AG08396 (cell line): ENCODE measurements around the gene FCHSD2.
"Not testable (repeated sequence)": the region's sequence is repeated elsewhere in the genome, so short reads cannot be mapped to it uniquely, and the experiment has no call there.

Experiments
- DNase-seq: peaks from one replicate; pipeline ENCODE4 v3.0.0; 2012; ENCODE audit warnings: low spot score, mixed read lengths

Gene FCHSD2

GRCh38 chr11:73121692-73122091, 20.4 kb downstream of the FCHSD2 start:
- DNase-seq: no peak

DNA sequence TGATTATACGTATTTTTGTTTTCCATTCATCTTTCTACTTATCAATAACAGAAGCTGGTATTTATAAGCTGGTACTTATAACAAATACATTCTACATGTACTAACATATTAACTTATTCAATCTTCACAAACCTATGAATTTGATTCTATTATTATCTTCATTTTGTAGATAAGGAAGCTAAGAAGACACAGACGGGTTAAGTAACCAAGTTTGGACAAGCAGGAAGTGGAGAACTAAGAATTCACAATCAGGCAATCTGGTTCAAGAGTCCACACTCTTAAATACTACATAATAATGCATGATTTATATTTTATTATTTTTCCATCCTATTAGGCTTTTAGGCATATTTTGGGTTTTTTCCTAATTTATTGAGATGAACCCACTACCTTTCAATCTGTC, 25.0 kb downstream of the FCHSD2 start:
- no peak for DNase-seq

DNA sequence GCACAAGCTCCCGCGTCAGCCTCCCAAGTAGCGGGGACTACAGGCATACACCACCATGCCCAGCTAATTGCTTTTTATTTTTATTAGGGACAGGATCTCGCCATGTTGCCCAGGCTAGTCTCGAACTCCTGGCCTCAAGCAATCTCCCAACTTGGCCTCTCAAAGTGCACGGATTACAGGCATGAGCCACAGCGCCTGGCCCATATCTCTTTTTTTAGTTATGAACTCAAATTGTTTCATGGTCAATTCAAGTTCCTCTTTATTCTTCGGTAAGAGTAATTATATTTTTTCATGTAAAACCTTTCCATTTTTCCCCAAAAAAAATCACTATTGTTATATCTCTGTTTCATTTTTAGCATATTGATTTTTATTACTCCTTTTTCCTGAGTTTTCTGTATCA, 25.5 kb downstream of the FCHSD2 start:
- no peak for DNase-seq

- no peak for DNase-seq
Measured at GRCh38 chr11:73114835-73115220, 27.3 kb downstream of the FCHSD2 start.

DNA sequence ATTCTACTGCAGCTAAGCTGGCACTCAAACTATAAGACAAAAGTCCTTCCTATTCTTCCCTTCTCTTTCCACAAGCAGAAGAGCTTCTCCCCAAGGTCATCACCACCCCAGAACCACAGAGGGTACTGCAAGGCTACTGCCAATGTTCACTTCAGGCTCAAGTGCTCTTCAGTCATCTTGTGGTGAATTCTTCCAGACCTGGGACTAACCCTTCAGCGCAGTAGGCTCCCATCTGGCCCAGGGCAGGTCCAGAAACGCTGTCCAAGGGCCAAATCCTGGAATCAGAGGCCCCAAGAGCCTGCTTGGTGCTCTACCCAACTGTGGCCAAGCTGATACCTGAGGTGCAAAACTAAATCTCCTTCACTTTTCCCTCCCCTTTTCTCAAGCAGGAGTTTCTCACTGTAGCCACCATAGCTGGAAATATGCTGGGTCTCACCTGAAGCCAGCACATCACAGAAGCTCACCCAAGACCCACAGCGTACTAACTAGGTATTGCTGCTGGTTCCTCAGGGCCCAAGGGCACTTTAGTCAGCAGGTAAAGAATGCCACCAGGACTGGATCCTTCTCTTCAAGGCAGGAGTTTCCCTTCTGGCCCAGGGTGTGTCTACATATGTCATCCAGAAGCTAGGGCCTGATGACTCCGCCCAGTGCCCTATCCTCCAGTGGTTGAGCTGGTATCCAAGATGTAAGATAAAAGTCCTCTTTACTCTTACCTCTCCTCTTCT, 27.8 kb downstream of the FCHSD2 start:
- no peak for DNase-seq

DNA sequence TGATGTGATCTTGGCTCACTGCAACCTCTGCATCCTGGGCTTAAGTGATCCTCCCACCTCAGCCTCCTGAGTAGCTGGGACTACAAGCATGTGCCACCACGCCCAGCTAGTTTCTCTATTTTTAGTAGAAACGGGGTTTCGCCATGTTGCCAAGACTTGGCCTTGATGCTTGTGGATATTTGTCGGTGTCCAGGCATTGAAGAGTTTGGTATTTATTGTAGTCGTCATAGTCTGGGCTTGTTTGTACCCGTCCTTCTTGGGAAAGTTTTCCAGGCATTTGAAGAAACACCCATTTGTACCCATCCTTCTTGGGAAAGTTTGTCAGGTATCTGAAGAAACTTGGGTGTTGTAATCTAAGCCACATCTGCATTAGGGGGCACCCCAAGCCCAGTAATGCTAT, 28.7 kb downstream of the FCHSD2 start:
- no peak for DNase-seq

DNA sequence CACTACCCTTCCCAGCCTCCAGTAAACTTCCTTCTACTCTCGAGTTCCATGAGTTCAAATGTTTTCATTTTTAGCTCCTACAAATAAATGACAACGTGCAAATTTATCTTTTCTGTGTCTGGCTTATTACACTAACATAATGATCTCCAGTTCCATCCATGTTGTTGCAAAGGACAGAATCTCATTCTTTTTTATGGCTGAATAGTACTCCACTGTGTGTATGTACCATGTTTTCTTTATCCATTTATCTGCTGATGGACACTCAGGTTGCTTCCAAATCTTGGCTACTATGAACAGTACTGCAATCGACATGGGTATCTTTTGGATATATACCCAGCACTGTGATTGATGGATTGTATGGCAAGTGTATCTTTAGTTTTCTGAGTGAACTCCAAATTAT, 34.5 kb downstream of the FCHSD2 start:
- DNase-seq: no peak

DNA sequence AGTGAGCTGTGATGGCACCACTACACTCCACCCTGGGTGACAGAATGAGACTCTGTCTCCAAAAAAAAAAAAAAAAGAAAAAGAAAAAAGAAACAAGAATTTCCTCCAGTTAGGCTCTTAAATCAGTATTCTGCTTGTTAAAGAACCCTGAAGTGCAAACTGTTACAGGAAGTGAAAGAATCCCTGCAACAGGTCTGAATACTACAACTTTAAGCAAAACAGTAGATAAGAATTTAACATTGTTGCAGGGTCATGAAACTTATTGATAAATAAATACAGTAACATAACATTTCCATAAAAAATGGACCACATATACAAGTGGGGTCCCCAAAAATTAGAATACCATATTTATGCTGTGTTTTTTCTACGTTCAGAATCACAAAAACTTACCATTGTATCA, 35.8 kb downstream of the FCHSD2 start:
- DNase-seq: no peak

- DNase-seq: no peak
Measured at GRCh38 chr11:73100578-73100977, 41.5 kb downstream of the FCHSD2 start.

DNA sequence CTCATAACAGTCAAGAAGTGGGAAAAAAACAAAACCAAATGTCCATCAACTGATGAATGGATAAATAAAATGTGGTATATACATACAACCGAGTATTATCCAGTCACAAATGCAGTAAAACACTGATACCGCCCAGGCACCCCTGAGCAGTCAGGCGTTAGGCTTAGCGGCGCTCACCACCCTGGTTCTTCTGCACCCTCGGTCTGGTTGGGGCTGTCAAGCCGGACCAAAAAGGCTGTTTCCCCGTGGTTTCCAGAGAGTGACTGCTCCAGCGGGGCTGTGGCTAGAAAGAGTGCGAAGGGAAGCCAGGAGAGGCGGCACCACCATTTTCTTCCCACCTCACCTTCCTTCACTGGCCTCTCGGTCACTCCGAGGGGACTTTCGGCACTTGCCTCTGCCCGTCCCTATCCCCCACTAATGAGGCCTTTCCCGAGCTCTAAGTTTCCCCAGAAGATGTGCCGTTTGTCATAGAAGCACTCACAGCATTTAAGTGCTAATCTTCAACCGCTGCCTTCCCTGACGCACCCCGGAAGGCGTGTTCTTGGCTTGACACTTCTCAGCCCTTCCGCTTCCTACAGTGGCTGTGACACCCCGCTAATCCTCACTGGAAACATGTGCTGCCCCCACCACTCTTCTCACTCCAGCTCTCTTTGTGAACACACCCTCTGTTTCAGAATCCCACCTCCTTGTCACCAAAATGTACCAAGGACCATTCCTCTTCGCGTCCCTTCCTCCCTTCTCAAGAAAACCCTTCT, 42.4 kb downstream of the FCHSD2 start:
- no peak for DNase-seq

GRCh38 chr11:73095613-73096012, 46.5 kb downstream of the FCHSD2 start:
- no peak for DNase-seq

DNA sequence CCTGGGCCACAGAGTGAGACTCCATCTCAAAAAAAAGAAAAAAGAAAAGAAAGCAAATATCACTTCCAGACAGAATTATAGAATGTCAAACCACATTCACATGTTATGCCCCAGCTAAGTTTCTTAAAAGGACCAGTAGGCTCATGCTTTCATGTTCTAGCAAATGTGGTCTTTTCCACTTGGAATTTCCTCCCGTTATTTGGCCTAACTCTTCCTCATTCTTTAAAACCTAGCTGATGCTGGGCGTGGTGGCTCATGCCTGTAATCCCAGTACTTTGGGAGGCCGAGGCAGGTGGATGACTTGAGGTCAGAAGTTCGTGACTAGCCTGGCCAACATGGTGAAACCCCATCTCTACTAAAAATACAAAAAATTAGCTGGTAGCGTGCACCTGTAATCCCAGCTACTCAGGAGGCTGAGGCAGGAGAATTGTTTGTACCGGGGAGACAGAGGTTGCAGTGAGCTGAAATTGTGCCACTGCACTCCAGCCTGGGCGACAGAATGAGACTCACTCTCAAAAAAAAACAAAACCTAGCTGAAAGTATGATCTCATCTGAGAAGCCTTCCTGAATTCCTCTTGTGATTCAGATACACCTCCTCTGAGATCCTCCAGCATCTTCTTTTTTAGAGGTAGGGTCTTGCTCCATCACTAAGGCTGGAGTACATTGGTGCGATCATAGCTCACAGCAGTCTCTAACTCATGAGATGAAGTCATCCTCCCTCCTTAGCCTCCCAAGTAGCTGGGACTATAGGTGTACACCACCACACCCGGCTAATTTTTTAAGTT, 50.4 kb downstream of the FCHSD2 start:
- DNase-seq: no peak

DNA sequence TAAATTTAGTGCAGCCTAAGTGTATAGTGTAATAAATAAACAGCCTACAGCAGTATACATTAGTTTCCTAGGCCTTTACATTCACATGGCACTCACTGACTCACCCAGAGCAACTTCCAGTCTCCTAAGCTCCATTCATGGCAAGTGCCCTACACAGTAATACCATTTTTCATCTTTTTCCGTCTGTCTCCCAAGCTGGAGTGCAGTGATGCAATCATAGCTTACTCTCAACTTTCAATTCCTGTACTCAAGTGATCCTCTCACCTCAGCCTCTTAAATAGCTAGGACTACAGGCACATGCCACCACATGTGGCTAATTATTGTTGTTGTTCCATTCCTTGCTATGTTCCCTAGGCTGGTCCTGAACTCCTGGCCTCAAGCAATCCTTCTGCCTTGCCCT, 54.4 kb downstream of the FCHSD2 start:
- DNase-seq: no peak

DNA sequence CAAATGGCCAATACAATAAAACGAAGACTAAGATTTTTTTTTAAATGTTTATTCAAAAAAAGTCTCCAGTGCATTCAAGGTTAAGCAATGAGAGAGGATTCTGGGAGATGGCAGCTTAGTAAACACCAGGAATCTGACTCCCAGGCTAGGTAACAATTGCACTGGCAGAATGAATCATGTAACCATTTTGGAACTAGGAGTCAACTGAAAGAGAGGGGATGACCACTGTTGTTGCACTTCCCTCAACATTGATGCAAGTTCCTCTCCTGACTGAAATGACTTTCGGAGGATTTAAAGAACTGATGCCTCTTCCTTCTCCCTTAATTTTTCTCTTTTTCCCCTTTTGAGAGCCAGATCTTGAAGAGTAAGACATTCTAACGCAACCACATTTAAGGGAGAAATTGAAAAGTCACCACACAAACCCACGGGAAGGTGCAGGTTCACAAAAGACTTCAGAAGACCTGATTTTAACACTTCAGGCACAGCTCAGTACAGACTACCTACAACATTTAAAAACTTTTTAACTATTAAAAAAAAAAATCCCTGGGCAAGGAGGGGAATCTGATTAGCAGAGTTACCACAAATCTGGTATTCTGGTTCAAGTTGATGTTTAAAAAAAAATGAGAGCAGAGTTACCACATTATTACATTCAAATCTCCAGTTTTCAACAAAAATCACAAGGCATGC, 56.8 kb downstream of the FCHSD2 start:
- no peak for DNase-seq

DNA sequence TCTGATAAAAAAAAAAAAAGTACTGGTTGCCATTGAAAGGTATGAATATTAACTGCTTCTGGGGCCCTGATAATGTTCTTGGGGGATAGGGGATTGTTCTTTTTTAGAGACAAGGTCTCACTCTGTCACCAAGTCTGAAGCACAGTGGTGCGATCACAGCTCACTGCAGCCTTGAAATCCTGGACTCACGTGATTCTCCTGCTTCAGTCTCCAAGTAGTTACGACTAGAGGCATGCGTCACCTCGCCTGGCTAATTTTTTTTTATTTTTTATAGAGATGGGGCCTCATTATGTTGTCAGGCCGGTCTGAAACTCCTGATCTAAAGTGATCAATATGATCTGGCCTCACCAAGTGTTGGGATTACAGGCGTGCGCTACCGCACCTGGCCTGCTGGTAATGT, 63.5 kb downstream of the FCHSD2 start:
- no peak for DNase-seq

GRCh38 chr11:73077454-73077853, 64.7 kb downstream of the FCHSD2 start:
- no peak for DNase-seq

GRCh38 chr11:73074319-73074718, 67.8 kb downstream of the FCHSD2 start:
- no peak for DNase-seq

GRCh38 chr11:73072935-73073481, 69.1 kb downstream of the FCHSD2 start:
- DNase-seq: no peak

- no peak for DNase-seq
Measured at GRCh38 chr11:73070653-73071052, 71.5 kb downstream of the FCHSD2 start.

DNA sequence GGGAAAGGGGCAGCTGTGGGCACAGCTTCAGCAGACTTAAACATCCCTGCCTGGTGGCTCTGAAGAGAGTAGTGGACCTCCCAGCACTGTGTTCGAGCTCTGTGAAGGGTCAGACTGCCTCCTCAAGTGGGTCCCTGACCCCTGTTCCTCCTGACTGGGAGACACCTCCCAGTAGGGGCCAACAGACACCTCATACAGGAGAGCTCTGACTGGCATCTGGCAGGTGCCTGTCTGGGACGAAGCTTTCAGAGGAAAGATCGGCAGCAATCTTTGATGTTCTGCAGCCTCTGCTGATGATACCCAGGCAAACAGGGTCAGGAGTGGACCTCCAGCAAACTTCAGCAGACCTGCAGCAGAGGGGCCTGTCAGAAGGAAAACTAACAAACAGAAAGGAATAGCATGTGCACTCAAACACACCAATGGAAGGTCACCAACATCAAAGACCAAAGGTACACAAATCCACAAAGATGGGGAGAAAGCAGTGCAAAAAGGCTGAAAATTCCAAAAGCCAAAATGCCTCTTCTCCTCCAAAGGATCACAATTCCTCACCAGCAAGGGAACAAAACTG, 80.2 kb downstream of the FCHSD2 start:
- not testable (repeated sequence) for DNase-seq

DNA sequence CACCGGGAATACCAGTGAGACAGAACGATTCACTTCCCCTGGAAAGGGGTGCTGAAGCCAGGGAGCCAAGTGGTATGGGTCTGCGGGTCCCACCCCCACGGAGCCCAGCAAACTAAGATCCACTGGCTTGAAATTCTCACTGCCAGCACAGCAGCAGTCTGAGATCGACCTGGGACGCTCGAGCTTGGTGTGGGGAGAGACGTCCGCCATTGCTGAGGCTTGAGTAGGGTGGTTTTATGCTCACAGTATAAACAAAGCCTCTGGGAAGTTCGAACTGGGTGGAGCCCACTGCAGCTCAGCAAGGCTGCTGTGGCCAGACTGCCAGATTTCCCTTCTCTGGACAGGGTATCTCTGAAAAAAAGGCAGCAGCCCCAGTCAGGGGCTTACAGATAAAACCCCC, 80.7 kb downstream of the FCHSD2 start:
- DNase-seq: not testable (repeated sequence)

DNA sequence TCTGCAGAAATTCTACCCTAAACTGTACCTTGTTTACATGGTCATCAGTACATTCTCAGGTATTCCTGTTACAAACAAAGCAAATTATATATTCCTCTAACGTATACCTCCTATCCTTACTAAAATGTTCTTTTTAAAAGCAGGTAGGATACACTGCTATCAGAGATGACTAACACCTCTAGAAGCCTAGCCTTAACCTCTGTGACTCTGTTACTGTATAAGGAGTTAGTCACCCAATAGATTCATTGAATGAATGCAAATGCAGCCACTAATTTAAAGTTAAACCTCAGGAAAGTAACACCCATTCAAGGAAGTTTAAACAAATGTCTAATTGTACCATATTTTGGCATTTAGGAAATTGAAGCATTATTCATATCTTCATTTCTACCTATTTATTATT, 82.2 kb downstream of the FCHSD2 start:
- DNase-seq: no peak
